ENCODE measurements around the gene UNC5A. TPM values are rescaled to one million over a fixed set of nuclear protein-coding genes. Genes with fewer than 3 reads are reported as not detected.

UNC5A gene
- total and polyA plus RNA-seq, 2 of the 8 experiments (the other 6 are each of a cell fraction or from before 2014, with no cell fraction given) = 4.0 to 7.6 TPM

GRCh38 chr5:176800024-176800423 lies 10.3 kb upstream of the UNC5A start (continued):
- TF ChIP-seq CHD7 (IDR thresholded peaks at IDR 0.05; ENCODE audit: insufficient replicate concordance, low read length) = no peak
- no peak for TF ChIP-seq KDM1A (IDR thresholded peaks at IDR 0.05; ENCODE audit: borderline replicate concordance, low read length)
- TF ChIP-seq ATF3 (IDR thresholded peaks at IDR 0.05; ENCODE audit: insufficient read depth, low read depth, low read length) = no peak
- no peak for TF ChIP-seq USF2 (IDR thresholded peaks at IDR 0.05; ENCODE audit: low read length)
- TF ChIP-seq SIN3A (conservative IDR thresholded peaks at IDR 0.05 in 1 of 2, IDR thresholded peaks at IDR 0.05 in 1 of 2; ENCODE audit: low read depth in 1 of 2, low read length in 2 of 2) = no peak
- no peak for TF ChIP-seq POLR2A (IDR thresholded peaks at IDR 0.05; ENCODE audit: control extremely low read depth in 1 of 2, low read depth in 2 of 2, low read length in 2 of 2)
- TF ChIP-seq SIRT6 (IDR thresholded peaks at IDR 0.05; ENCODE audit: low read length) = no peak

Measured in H1 (cell line).